Mucosa of descending colon (tissue), 3 donors: ENCODE data around the gene ANAPC4. TPM values are rescaled to one million over a fixed set of nuclear protein-coding genes. Genes with fewer than 3 reads are reported as not detected.

Experiments used
- ATAC-seq: fragments of 200-7000 bp; cut with Tn5 transposase; one replicate; pipeline ENCODE4 v1.9.1; 2020; ENCODE audit warnings: mild to moderate bottlenecking, moderate library complexity
- DNase-seq, 3 donors: peaks; one replicate each; pipeline ENCODE4 v3.0.0-alpha.2; 2020
- H3K36me3 ChIP-seq: fragments of 200-600 bp; one replicate; pipeline ENCODE4 v1.8.0; 2021; ENCODE audit warnings: low read depth, mild to moderate bottlenecking
- H3K4me1 ChIP-seq: fragments of 200-600 bp; one replicate; pipeline ENCODE4 v1.8.0; 2021; ENCODE audit warnings: low read depth, mild to moderate bottlenecking
- H3K4me3 ChIP-seq: fragments of 200-600 bp; one replicate; pipeline ENCODE4 v1.8.0; 2021; ENCODE audit warnings: mild to moderate bottlenecking
- H3K9me3 ChIP-seq: fragments of 200-600 bp; one replicate; pipeline ENCODE4 v1.8.0; 2021; ENCODE audit warnings: mild to moderate bottlenecking
- CTCF ChIP-seq: fragments of 200-600 bp; IDR thresholded peaks from one replicate; pipeline ENCODE4 v1.8.0; 2022; ENCODE audit warnings: antibody characterized with exemption, mild to moderate bottlenecking
- intact Hi-C, 2 donors: fragments of 100-400 bp; cut with DNase I in 1 of 2; cut with micrococcal nuclease in 1 of 2; formaldehyde crosslinking; loops; one replicate each; pipeline versions ENCODE4 v1.11.0 to v1.11.1; 2022; cut with DNase I, micrococcal nuclease
- total RNA-seq, 3 donors: library from RNA; stranded (reverse); fragmentation: NEBNext Ultra II Directional in 2 of 3; extraction: Animal tissue kit (Norgen Biotek cat#: 25700) in 2 of 3; gene quantifications; one replicate each; pipeline versions ENCODE4 v1.2.1 to v1.2.4, GENCODE V29; 2021 to 2023
- donor health status: DM: no; HTN: no; CAD: no; lungs with moderate emphysema.
- donor health status: DM: no; HTN: no; CAD: no.
- donor health status: DM: no; HTN: yes; CAD: no.

Gene ANAPC4
- total RNA-seq, 3 donors from 2014 or later, result 29.6 to 32.9 (median 32.4) TPM

- Histone ChIP-seq H3K36me3 (no peaks in the 10 kb centered on the region), H3K4me1 (no peaks in the 10 kb centered on the region), H3K4me3 (no peak overlapping the region), H3K9me3 (no peaks in the 10 kb centered on the region)
- ATAC-seq, result no peak
- intact Hi-C loops, result no loop called here
- TF ChIP-seq CTCF, result no peak
- no peak for DNase-seq
Observed at GRCh38 chr4:25417014-25417413, 40.0 kb downstream of the ANAPC4 start.

DNA sequence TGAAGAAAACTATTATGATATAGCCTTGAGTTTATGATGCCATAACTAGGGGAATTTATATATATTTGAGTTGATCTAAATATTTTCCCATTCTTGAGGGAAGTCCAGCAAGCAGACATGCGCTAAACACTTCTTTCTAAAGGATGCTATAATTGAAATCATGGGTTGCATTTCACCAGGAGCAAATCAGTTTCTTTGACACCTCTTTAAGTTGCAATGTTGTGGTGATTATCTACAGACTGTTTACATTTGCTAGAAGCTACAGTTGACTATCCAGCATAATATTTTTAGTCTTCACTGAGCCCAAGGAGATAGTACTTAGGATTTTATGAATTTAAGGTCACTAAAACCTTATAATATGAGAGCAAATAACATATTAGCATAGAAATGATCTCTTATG, 43.9 kb downstream of the ANAPC4 start:
- no peak for ATAC-seq
- DNase-seq, result no peak
- intact Hi-C loops, result no loop called here
- Histone ChIP-seq H3K4me1 (no peaks in the 10 kb centered on the region), H3K9me3 (no peaks in the 10 kb centered on the region), H3K4me3 (no peak overlapping the region), H3K36me3 (no peaks in the 10 kb centered on the region)
- no peak for TF ChIP-seq CTCF

DNA sequence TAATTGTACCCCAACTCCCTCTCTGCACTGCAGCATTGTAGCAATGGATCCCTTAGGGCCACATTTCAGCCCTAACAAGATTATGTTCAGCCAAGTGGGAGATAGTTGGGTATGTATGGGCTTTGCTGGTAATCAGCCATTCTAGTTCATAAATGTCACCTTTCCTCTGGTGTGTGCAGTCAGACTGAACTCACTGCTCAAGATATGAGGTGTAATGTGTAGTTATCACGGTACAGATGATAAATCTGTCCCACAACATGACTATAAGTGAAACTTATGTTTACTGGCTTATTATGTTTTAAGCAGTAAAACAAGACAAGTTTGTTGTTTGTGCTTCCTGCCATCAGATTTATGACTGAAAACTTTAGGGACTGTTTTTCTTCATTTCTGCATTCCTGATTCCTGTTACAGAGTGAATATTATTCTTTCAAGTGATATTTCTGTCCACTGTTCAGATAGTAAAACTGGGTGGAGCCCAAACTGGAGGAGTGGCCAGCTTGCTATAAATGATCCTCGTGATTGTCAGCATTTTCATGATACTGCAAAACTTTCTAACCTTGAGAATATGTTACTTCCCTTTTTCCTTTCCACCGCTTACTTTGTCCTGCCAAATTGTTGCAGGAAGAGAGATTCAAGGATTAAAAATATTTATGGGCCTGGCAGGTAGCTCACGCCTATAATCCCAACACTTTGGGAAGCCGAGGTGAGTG, 44.9 kb downstream of the ANAPC4 start:
- Histone ChIP-seq H3K4me3 (no peak overlapping the region), H3K36me3 (no peaks in the 10 kb centered on the region), H3K4me1 (no peaks in the 10 kb centered on the region), H3K9me3 (no peaks in the 10 kb centered on the region)
- DNase-seq (peak in 1 of 3 donors; percentile 57), ATAC-seq (peak; percentile 84)
- intact Hi-C loops, result no loop called here
- TF ChIP-seq CTCF, result no peak

DNA sequence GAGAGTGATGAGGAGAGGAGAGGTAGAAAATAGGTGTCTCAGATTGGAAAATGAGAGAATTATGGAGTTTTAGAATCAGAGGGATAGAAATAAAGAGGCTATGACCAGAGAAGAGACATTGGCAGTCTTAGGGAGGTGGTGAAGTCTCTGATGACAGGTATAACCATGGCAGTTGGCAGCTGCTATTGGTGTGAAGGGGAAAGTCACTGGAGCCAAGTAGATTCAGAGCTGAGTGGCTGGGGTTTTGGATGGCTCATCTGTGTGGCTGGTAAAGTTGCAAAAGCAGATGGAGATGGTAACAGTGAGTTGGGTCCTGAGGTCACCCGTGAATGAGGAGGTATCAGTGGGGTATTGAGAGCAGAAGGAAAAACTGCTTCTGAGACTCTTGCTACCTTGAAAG, 46.5 kb downstream of the ANAPC4 start:
- Histone ChIP-seq H3K9me3 (no peaks in the 10 kb centered on the region), H3K4me1 (no peaks in the 10 kb centered on the region), H3K36me3 (no peaks in the 10 kb centered on the region), H3K4me3 (no peak overlapping the region)
- no peak for ATAC-seq
- intact Hi-C loops, result no loop called here
- no peak for TF ChIP-seq CTCF
- DNase-seq, result no peak

GRCh38 chr4:25424539-25425228, 47.6 kb downstream of the ANAPC4 start:
- H3K4me1 ChIP-seq, result no peaks in the 10 kb centered on the region
- DNase-seq (no peak), ATAC-seq (no peak)
- H3K9me3 ChIP-seq, result no peaks in the 10 kb centered on the region
- H3K36me3 ChIP-seq, result no peaks in the 10 kb centered on the region
- no peak overlapping the region for H3K4me3 ChIP-seq
- intact Hi-C loops, result no loop called here
- no peak for TF ChIP-seq CTCF
